Measurements from ENCODE around the gene ADORA3. TPM values are rescaled to one million over a fixed set of nuclear protein-coding genes. Genes with fewer than 3 reads are reported as not detected.

The ADORA3 gene
- total and polyA plus RNA-seq, 8 donors, result 0.32 to 7.3 (median 1.2) TPM

DNA sequence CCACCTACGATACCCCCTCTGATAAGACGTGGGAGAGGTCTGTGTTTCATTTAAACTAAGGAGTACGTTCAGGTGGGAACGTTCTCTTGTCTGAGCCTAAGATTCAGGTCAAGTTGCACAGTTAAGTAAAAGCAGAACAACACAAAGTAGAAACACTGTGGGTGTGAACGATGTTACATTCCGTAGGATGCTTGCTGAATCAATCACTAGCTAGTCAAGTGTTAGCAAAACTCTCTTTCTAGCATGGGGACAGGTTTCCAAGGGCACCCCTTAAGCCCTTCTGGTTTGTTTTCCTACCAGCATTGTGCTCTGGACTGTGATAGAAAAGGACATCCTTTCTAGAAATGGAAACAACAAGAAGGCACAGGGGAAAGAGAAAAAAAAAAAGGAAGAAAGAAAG lies 16.3 kb downstream of the ADORA3 start:
- no peak for ATAC-seq
- H3K27ac ChIP-seq, result no peak overlapping the region
- no peaks in the 10 kb centered on the region for H3K36me3 ChIP-seq
- no peaks in the 10 kb centered on the region for H3K9me3 ChIP-seq
- no peak overlapping the region for H3K4me3 ChIP-seq
- H3K27me3 ChIP-seq, result no peaks in the 10 kb centered on the region
- no peak for FAIRE-seq
- H3K4me1 ChIP-seq, result no peaks in the 10 kb centered on the region
- TF ChIP-seq, protein P1, sequence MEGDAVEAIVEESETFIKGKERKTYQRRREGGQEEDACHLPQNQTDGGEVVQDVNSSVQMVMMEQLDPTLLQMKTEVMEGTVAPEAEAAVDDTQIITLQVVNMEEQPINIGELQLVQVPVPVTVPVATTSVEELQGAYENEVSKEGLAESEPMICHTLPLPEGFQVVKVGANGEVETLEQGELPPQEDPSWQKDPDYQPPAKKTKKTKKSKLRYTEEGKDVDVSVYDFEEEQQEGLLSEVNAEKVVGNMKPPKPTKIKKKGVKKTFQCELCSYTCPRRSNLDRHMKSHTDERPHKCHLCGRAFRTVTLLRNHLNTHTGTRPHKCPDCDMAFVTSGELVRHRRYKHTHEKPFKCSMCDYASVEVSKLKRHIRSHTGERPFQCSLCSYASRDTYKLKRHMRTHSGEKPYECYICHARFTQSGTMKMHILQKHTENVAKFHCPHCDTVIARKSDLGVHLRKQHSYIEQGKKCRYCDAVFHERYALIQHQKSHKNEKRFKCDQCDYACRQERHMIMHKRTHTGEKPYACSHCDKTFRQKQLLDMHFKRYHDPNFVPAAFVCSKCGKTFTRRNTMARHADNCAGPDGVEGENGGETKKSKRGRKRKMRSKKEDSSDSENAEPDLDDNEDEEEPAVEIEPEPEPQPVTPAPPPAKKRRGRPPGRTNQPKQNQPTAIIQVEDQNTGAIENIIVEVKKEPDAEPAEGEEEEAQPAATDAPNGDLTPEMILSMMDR (IDR thresholded peaks at IDR 0.05), result no peak
- intact Hi-C loops (cut with DNase I), result loop anchor here in 1 of 3 donors (10.0 kb wide), 1 partner anchor 288 kb away; no protein-coding TSS in a partner anchor
- DNase-seq, result no peak
- WGBS, 2 donors, result 59 to 76% methylated on average over 6 of the region's 6 CpGs

DNA sequence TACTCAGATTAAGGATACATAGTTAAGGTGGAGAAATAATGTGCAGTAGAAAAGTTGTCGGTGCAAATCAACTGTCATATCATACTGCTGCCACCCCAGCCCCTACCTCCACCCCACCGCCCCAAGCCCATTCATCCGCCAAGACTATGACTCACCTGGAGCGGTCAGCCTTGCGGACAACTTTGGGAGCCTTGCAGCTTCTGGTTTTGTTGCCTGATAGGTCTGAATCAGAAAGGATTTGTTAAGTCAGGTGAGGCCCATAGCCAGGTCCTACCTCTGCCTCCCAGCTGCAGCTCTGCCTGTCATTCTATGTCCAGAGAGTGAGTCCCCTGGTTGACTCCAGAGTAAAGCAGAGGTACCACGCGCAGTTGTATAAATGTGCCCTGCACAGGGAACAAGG lies 17.0 kb downstream of the ADORA3 start:
- H3K9me3 ChIP-seq, result no peaks in the 10 kb centered on the region
- 93 to 94% methylated on average over 7 of the region's 7 CpGs for WGBS, 2 donors
- H3K36me3 ChIP-seq, result no peaks in the 10 kb centered on the region
- no peaks in the 10 kb centered on the region for H3K27me3 ChIP-seq
- no peak overlapping the region for H3K4me3 ChIP-seq
- DNase-seq (no peak), FAIRE-seq (no peak), ATAC-seq (no peak)
- TF ChIP-seq, protein P1 (IDR thresholded peaks at IDR 0.05), result no peak
- H3K4me1 ChIP-seq, result no peaks in the 10 kb centered on the region
- H3K27ac ChIP-seq, result no peak overlapping the region
- intact Hi-C loops (cut with DNase I), result loop anchor here in 1 of 3 donors (10.0 kb wide), 1 partner anchor 288 kb away; no protein-coding TSS in a partner anchor

DNA sequence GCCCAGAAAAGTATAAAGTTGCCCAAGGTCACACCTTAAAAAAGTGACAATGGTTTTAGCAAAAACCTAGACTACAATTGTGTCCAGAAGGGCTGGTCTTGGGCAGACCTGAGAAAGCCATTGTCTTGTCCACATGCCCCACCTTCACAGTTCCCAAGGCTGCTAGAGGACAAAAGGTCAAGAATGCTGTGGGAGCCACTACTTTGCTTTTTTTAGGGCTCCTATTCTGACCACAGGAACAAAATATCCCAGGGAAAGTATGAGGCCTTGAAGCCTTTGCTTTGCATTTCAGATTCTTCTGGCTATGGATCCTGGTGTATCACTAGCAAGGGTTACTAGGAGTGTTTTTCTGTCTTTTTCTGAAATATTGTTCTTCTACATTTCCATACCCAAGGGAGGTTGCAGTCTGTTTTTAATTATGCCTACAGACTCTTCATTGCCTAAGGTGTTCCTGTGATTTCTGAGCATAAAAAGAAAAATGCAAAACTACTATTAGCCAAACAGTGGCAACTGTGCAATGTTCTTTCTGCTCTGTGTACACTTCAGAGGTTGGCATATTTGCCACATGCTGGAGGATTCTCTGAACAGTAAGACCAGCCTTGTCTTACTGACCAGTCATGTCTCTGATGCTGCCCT lies 18.9 kb downstream of the ADORA3 start:
- DNase-seq (no peak), FAIRE-seq (no peak), ATAC-seq (no peak)
- no peak overlapping the region for H3K27ac ChIP-seq
- no peak overlapping the region for H3K4me3 ChIP-seq
- H3K27me3 ChIP-seq, result no peaks in the 10 kb centered on the region
- no peaks in the 10 kb centered on the region for H3K4me1 ChIP-seq
- no peaks in the 10 kb centered on the region for H3K36me3 ChIP-seq
- TF ChIP-seq, protein P1 (IDR thresholded peaks at IDR 0.05), result no peak
- intact Hi-C loops (cut with DNase I), result loop anchor here in 1 of 3 donors (10.0 kb wide), 1 partner anchor 290 kb away; no protein-coding TSS in a partner anchor
- no peaks in the 10 kb centered on the region for H3K9me3 ChIP-seq

DNA sequence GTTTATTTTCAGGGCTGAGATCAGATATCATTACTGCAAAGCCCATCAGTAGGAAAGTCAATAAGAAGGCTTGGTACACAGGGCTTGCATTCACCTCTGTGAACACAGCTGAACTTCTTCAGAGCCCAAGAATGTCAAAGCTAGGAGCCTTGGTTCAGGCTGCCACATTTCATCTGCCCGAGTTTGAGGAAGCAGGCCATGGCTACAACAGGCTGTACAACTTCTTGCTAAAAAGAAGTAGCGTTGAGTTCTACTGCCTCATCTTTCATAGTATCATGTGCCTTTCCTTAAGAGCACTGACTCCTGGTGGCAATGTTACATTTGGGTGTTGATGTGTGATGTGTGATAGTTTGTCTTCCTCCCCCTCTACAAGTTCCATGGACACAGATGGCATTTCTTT lies 19.6 kb downstream of the ADORA3 start:
- WGBS, 2 donors, result 74 to 83% methylated on average over 2 of the region's 2 CpGs
- H3K4me3 ChIP-seq, result no peak overlapping the region
- TF ChIP-seq, protein P1 (IDR thresholded peaks at IDR 0.05), result no peak
- intact Hi-C loops (cut with DNase I), result loop anchor here in 1 of 3 donors (10.0 kb wide), 1 partner anchor 291 kb away; no protein-coding TSS in a partner anchor
- FAIRE-seq (no peak), DNase-seq (no peak), ATAC-seq (no peak)
- H3K27me3 ChIP-seq, result no peaks in the 10 kb centered on the region
- no peaks in the 10 kb centered on the region for H3K9me3 ChIP-seq
- H3K36me3 ChIP-seq, result no peaks in the 10 kb centered on the region
- no peak overlapping the region for H3K27ac ChIP-seq
- H3K4me1 ChIP-seq, result no peaks in the 10 kb centered on the region

DNA sequence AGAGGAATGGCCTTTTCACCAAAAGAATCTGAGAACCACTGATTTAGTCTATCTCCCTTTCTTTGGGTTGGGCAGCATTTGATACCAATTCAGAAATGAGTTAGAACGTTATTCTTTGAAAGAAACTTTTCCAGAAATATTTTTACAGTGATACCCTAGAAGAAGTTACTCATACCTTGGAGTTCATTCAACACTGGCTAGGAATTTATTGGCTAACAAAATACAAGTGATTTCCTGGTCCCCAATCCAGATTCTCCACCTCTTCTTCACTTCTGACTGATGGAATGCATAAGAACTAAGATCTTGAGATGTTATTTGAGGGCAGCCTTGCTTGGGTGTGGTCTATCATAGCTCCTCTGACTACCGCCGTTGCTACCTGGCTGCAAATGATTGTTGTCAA lies 20.3 kb downstream of the ADORA3 start:
- TF ChIP-seq, protein P1 (IDR thresholded peaks at IDR 0.05), result no peak
- ATAC-seq (no peak), FAIRE-seq (no peak), DNase-seq (no peak)
- 36 to 55% methylated on average over 3 of the region's 3 CpGs for WGBS, 2 donors
- H3K27ac ChIP-seq, result no peak overlapping the region
- intact Hi-C loops (cut with DNase I), result loop anchor here in 1 of 3 donors (10.0 kb wide), 1 partner anchor 292 kb away; no protein-coding TSS in a partner anchor
- no peaks in the 10 kb centered on the region for H3K36me3 ChIP-seq
- H3K27me3 ChIP-seq, result no peaks in the 10 kb centered on the region
- H3K9me3 ChIP-seq, result no peaks in the 10 kb centered on the region
- no peak overlapping the region for H3K4me3 ChIP-seq
- no peaks in the 10 kb centered on the region for H3K4me1 ChIP-seq
